Subcutaneous adipose tissue (tissue), 4 donors: Measurements from ENCODE around the gene HSD17B13. TPM values are rescaled to one million over a fixed set of nuclear protein-coding genes. Genes with fewer than 3 reads are reported as not detected.

Experiments used
- total RNA-seq, 4 donors: library from RNA; depleted of rRNA; stranded (reverse); fragments of >200 nt; gene quantifications; one replicate each; pipeline ENCODE4 v1.1.0, GENCODE V29; 2016
- TF ChIP-seq, protein P1 (sequence below): fragments of 450-650 bp; IDR thresholded peaks from one replicate; pipeline ENCODE4 v1.5.1; 2016; ENCODE audit warnings: low read depth, mild to moderate bottlenecking, control low read depth, antibody characterized with exemption, moderate library complexity

The HSD17B13 gene
- total RNA-seq, 4 donors from 2014 or later, result 1.4 to 11.9 (median 4.9) TPM

DNA sequence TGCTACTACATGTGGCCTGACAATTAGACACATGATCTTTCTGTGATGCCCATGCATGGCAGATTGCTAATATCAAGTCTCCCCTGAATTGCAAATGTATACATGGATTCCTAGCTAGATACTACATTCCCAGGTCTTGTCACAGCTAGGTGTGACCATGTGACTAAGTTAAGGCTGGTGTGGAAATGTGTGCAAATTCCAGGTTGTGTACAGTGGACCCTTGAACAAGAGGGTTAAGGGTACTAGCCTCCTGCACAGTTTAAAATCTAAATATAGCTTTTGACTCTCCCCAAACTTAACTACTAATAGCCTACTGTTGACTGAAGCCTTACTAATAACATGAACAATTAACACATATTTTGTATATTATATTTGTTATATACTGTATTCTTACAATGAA, 48.4 kb downstream of the HSD17B13 start:
- TF ChIP-seq, protein P1, sequence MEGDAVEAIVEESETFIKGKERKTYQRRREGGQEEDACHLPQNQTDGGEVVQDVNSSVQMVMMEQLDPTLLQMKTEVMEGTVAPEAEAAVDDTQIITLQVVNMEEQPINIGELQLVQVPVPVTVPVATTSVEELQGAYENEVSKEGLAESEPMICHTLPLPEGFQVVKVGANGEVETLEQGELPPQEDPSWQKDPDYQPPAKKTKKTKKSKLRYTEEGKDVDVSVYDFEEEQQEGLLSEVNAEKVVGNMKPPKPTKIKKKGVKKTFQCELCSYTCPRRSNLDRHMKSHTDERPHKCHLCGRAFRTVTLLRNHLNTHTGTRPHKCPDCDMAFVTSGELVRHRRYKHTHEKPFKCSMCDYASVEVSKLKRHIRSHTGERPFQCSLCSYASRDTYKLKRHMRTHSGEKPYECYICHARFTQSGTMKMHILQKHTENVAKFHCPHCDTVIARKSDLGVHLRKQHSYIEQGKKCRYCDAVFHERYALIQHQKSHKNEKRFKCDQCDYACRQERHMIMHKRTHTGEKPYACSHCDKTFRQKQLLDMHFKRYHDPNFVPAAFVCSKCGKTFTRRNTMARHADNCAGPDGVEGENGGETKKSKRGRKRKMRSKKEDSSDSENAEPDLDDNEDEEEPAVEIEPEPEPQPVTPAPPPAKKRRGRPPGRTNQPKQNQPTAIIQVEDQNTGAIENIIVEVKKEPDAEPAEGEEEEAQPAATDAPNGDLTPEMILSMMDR, result no peak

DNA sequence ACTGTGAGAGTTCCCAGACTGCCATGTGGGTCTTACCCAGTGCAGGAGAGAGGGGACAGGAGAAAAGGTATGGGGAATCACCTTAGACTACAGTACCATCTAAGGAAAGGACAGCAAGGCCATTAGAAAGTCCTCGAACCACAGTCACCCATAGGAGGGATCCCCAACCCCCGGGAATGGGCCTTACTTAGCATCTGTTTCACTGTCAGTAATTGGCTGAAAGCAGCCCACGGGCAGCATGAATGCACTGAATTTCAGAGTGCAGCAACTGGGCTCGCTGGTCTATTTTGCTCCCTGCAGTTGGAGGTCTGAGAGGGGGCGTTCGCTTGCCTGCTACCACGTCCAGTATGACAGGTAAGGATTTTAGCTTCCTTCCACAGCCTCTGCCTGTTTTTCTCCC, 51.9 kb downstream of the HSD17B13 start:
- TF ChIP-seq, protein P1, result no peak

DNA sequence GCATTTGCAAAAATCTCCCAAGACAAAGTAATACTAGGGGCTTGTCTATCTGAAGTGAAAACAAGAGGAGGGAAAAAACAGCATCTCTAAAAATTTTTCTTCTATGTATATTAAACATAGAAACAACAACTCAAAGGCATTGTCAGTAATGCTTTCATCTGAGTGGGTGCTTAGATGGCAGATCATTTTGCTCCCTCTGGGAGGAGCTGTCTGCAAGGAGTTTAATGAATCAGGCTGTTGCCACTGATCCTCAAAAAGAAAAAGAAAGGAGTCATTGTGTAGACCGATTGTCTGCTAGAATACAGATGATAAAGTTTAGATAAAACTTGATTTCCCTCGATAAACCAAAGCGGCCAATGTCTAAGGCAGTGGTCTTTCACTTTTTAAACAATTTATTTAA, 52.5 kb downstream of the HSD17B13 start:
- TF ChIP-seq, protein P1, result no peak

DNA sequence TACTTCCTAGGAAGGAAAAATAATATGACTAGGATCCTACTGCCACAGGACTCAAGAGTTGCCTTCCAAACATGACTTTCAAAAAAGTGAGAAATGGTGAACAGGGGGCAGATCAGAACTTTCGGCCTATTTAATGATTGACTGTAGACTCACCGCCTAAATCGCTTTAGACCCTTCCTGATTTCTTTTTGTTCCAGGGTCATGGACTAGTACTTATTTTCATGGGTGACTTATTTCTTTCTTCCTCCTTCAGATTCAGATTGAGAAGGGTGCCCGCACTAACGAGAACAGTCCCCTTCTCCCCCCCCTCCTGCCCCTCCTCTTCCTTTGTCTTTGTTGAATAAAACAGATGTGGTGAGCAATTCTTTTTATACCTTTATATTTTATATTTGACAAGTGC, 54.3 kb downstream of the HSD17B13 start:
- TF ChIP-seq, protein P1, result no peak

DNA sequence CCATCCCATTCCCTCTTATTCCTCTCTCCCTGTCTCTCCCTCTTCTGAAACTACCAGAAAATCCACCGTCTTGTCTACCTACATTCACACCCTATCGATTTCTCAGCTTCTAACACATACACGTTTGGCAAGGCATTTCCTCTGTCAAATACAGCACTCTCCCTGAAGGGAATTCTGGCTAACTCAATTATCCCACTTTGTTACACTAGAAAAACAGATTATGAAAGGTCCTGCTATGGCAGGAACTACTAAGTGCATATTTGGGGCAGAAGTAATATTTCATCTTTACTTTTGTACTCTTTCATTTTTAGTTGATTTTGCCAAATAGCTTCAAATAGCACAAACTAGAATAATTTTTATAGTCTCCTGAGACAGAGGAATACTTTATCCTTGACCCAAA, 55.7 kb downstream of the HSD17B13 start:
- TF ChIP-seq, protein P1, result no peak

DNA sequence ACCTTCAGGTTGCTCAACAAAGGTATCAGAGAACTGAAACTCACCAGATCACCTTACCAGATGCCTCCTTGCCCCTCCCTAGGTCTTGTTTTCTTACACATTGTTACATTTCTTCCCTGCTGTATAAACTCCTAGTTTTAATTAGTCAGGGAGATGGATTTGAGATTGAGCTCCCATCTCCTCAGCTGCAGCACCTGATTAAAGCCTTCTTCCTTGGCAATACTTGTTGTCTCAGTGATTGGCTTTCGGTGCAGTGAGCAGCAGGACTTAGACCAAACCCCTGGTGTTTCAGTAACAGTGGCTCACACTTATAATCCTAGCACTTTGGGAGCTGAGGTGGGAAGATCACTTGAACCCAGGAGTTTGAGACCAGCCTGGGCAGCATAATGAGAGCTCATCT, 59.8 kb downstream of the HSD17B13 start:
- TF ChIP-seq, protein P1, result no peak

DNA sequence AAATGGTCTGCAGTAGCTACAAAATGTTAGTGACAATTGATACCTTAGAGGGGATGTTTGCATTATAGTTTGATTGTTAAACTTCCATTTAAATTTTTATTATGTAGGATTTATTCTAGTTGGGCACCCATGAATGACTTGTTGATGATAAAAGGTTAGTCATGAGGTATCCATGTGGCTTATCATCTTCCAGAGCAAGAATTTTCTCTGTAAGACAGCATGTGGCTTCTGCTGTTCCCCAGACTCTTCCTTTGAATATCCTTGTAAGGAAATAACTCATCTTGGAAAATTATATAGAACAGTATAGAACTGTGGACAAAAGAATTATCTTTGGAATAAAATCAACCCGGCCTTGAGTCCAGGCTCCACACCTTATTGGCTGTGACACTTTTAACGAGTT, 62.2 kb downstream of the HSD17B13 start:
- TF ChIP-seq, protein P1, result no peak
